K562 (cell line): ENCODE data around the gene TCAP. TPM values are rescaled to one million over a fixed set of nuclear protein-coding genes. Genes with fewer than 3 reads are reported as not detected.

Experiments used
- BDP1 ChIP-seq: IDR thresholded peaks from 3 replicates; pipeline ENCODE4 v1.6.1; 2011; ENCODE audit not compliant: insufficient read length, insufficient read depth
- CC2D1A ChIP-seq: fragments of 450-650 bp; IDR thresholded peaks from 2 replicates; pipeline ENCODE4 v1.6.1; 2017; ENCODE audit warnings: mild to moderate bottlenecking
- CEBPG ChIP-seq, 3 experiments: fragments of 200-800 bp in 1 of 3; sonication (Bioruptor generic) in 1 of 3; sonication (generic) in 1 of 3; formaldehyde crosslinking in 1 of 3; IDR thresholded peaks in 2 of 3; conservative IDR thresholded peaks in 1 of 3; 2 replicates each; pipeline versions ENCODE4 v1.6.1 to v1.8.0; 2016 to 2022; ENCODE audit warnings: missing compliant biosample characterization in 2 of 3, missing genetic modification characterization in 2 of 3, mild to moderate bottlenecking in 1 of 3, missing genetic modification reagents in 1 of 3
- GATAD2B ChIP-seq: fragments of 450-650 bp; IDR thresholded peaks from 2 replicates; pipeline ENCODE4 v1.6.1; 2017; ENCODE audit warnings: mild to moderate bottlenecking, borderline replicate concordance
- HES1 ChIP-seq: fragments of 450-650 bp; IDR thresholded peaks from 2 replicates; pipeline ENCODE4 v1.6.1; 2016; ENCODE audit warnings: low read depth, mild to moderate bottlenecking, moderate library complexity
- HMG20A ChIP-seq: fragments of 450-650 bp; formaldehyde crosslinking; conservative IDR thresholded peaks from 2 replicates; pipeline ENCODE4 v1.4.0; 2020; ENCODE audit warnings: mild to moderate bottlenecking, mixed read lengths
- HNRNPK ChIP-seq: fragments of 200-400 bp; formaldehyde crosslinking; IDR thresholded peaks from one replicate; pipeline ENCODE4 v1.6.1; 2018; ENCODE audit warnings: mild to moderate bottlenecking, low read depth, low read length; ENCODE audit not compliant: poor library complexity, severe bottlenecking
- SNIP1 ChIP-seq: fragments of 450-650 bp; IDR thresholded peaks from 2 replicates; pipeline ENCODE4 v1.7.1; 2017; ENCODE audit warnings: low read depth, mild to moderate bottlenecking
- TAL1 ChIP-seq: fragments of 450-650 bp; IDR thresholded peaks from 2 replicates; pipeline ENCODE4 v1.6.1; 2016; ENCODE audit warnings: mild to moderate bottlenecking
- ZBTB5 ChIP-seq: fragments of 450-650 bp; IDR thresholded peaks from 2 replicates; pipeline ENCODE4 v1.6.1; 2017; ENCODE audit warnings: antibody characterized with exemption
- ZFP36 ChIP-seq: fragments of 150-350 bp; IDR thresholded peaks from 2 replicates; pipeline ENCODE4 v1.6.1; 2018; ENCODE audit warnings: low read length, low read depth; ENCODE audit not compliant: partially characterized antibody
- ZNF347 ChIP-seq: fragments of 450-650 bp; formaldehyde crosslinking; IDR thresholded peaks from 2 replicates; pipeline ENCODE4 v1.4.0; 2020; ENCODE audit warnings: low read depth, mild to moderate bottlenecking, moderate library complexity
- polyA plus RNA-seq, 8 experiments: library from polyadenylated mRNA; depleted of rRNA in 4 of 8; stranded (reverse) in 5 of 8; unstranded in 3 of 8; fragments of >200 nt; fragmentation: Nextera tagmentation in 2 of 8; fragmentation: Illumina TruSeq in 1 of 8; extraction: Ambion mirVana in 2 of 8; extraction: Trizol in 1 of 8; gene quantifications; 2 replicates each; pipeline versions ENCODE4 v1.2.1 to v1.2.3, GENCODE V29; 2011 to 2014; ENCODE audit warnings: inconsistent platforms in 1 of 8, missing spikeins in 1 of 8
- total RNA-seq, 7 experiments: library from RNA; depleted of rRNA in 6 of 7; stranded (reverse); fragments of >200 nt in 6 of 7; fragmentation: Illumina TruSeq in 2 of 7; extraction: Trizol in 2 of 7; gene quantifications; 2 replicates each; pipeline versions ENCODE4 v1.2.1 to v1.2.3, GENCODE V29; 2011 to 2021; ENCODE audit warnings: low replicate concordance in 1 of 7
- TF ChIP-seq, protein P1 (sequence below): fragments of 200-600 bp; sonication (generic); IDR thresholded peaks from one replicate; pipeline ENCODE4 v1.6.1; 2012; ENCODE audit warnings: mild to moderate bottlenecking, low read depth, low read length, inconsistent platforms

TCAP gene
- total and polyA plus RNA-seq, 9 of the 15 experiments (the other 6 are each of a cell fraction or from before 2014, with no cell fraction given), result 0.33 to 1.4 (median 0.82) TPM; not detected in 2

DNA sequence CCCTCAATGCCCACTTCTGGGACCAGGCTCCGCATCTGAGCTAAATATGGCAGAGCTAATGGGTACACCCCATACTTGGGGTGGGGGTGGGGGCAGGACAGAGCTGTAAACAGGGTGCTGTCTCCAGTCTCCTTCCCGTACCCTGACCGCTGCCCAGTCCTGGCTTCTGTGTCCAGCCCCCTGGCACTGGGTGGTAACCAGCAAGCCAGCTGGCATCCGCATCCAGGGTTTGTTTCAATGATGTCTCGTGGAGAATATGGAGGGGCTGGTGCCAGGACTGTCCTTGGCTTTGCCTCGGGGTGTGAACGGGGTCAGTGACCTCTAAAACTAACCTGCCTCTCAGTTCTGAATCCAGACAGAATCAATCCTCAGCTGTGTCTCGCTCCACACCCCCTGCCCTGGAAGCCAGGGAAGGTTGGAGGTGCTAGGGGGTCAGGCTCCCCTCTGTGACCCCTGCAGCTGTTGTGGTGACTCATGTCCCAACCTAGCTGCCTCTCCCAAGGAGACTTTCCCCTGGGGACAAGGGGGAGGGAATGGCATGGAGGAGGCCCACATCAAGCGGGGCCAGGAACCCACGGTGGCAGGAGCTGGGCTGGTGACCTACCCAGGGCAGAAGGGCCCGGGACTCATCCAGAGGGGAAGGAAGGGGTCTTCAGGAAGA, 1.6 kb downstream of the TCAP start (continued):
- TF ChIP-seq, protein P1, sequence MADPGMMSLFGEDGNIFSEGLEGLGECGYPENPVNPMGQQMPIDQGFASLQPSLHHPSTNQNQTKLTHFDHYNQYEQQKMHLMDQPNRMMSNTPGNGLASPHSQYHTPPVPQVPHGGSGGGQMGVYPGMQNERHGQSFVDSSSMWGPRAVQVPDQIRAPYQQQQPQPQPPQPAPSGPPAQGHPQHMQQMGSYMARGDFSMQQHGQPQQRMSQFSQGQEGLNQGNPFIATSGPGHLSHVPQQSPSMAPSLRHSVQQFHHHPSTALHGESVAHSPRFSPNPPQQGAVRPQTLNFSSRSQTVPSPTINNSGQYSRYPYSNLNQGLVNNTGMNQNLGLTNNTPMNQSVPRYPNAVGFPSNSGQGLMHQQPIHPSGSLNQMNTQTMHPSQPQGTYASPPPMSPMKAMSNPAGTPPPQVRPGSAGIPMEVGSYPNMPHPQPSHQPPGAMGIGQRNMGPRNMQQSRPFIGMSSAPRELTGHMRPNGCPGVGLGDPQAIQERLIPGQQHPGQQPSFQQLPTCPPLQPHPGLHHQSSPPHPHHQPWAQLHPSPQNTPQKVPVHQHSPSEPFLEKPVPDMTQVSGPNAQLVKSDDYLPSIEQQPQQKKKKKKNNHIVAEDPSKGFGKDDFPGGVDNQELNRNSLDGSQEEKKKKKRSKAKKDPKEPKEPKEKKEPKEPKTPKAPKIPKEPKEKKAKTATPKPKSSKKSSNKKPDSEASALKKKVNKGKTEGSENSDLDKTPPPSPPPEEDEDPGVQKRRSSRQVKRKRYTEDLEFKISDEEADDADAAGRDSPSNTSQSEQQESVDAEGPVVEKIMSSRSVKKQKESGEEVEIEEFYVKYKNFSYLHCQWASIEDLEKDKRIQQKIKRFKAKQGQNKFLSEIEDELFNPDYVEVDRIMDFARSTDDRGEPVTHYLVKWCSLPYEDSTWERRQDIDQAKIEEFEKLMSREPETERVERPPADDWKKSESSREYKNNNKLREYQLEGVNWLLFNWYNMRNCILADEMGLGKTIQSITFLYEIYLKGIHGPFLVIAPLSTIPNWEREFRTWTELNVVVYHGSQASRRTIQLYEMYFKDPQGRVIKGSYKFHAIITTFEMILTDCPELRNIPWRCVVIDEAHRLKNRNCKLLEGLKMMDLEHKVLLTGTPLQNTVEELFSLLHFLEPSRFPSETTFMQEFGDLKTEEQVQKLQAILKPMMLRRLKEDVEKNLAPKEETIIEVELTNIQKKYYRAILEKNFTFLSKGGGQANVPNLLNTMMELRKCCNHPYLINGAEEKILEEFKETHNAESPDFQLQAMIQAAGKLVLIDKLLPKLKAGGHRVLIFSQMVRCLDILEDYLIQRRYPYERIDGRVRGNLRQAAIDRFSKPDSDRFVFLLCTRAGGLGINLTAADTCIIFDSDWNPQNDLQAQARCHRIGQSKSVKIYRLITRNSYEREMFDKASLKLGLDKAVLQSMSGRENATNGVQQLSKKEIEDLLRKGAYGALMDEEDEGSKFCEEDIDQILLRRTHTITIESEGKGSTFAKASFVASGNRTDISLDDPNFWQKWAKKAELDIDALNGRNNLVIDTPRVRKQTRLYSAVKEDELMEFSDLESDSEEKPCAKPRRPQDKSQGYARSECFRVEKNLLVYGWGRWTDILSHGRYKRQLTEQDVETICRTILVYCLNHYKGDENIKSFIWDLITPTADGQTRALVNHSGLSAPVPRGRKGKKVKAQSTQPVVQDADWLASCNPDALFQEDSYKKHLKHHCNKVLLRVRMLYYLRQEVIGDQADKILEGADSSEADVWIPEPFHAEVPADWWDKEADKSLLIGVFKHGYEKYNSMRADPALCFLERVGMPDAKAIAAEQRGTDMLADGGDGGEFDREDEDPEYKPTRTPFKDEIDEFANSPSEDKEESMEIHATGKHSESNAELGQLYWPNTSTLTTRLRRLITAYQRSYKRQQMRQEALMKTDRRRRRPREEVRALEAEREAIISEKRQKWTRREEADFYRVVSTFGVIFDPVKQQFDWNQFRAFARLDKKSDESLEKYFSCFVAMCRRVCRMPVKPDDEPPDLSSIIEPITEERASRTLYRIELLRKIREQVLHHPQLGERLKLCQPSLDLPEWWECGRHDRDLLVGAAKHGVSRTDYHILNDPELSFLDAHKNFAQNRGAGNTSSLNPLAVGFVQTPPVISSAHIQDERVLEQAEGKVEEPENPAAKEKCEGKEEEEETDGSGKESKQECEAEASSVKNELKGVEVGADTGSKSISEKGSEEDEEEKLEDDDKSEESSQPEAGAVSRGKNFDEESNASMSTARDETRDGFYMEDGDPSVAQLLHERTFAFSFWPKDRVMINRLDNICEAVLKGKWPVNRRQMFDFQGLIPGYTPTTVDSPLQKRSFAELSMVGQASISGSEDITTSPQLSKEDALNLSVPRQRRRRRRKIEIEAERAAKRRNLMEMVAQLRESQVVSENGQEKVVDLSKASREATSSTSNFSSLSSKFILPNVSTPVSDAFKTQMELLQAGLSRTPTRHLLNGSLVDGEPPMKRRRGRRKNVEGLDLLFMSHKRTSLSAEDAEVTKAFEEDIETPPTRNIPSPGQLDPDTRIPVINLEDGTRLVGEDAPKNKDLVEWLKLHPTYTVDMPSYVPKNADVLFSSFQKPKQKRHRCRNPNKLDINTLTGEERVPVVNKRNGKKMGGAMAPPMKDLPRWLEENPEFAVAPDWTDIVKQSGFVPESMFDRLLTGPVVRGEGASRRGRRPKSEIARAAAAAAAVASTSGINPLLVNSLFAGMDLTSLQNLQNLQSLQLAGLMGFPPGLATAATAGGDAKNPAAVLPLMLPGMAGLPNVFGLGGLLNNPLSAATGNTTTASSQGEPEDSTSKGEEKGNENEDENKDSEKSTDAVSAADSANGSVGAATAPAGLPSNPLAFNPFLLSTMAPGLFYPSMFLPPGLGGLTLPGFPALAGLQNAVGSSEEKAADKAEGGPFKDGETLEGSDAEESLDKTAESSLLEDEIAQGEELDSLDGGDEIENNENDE, result no peak
- TF ChIP-seq BDP1 (no peak), CEBPG (CRISPR knock-in tag; IDR thresholded peaks at IDR 0.05) (no peak), CEBPG (tag; conservative IDR thresholded peaks at IDR 0.05 in 1 of 2, IDR thresholded peaks at IDR 0.05 in 1 of 2) (no peak), SNIP1 (no peak), ZFP36 (no peak), HES1 (no peak), ZNF347 (CRISPR knock-in tag) (no peak), CC2D1A (no peak), GATAD2B (no peak; the same call in 1 of the 2 replicates), HMG20A (no peak), TAL1 (no peak), ZBTB5 (no peak), HNRNPK (no peak)
